Measurements from ENCODE around the gene GCLC.
"Not testable (repeated sequence)": the region's sequence is repeated elsewhere in the genome, so short reads cannot be mapped to it uniquely, and the experiment has no call there.

The GCLC gene

DNA sequence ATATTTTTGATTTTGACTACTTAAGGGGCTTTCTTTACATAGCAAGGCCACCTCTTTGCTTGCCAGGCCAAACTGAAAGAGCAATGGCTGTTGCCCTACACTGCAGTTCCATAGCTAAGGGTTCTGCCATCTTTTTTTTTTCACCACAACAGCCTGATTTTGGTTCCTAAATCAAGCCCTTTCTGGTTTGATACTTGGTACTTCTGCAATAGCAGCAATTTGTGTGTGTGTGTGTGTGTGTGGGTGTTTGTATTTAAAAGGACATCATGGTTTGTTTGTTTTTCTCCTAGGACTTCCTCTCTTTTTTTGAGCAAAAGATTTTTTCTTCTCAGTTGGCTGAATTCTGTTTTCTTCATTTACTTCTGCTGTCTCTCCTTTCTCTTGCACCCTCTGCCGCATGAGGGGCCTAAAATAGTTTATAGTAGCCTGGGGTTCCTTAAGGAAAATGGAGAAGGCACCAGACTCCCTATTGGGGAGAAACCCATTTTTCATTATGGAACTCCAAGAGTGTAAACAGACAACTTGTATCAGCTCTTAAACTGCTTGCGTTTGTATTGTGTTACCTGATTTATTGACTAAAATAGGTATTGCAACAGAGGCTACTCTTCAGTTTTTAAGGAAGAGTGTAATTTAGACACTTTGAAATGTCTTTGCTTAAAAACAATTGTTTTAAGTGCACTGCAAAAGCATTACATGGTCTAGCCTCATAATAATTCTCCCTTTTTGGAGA lies 12.2 kb upstream of the GCLC start:
- DNase-seq: no peak

DNA sequence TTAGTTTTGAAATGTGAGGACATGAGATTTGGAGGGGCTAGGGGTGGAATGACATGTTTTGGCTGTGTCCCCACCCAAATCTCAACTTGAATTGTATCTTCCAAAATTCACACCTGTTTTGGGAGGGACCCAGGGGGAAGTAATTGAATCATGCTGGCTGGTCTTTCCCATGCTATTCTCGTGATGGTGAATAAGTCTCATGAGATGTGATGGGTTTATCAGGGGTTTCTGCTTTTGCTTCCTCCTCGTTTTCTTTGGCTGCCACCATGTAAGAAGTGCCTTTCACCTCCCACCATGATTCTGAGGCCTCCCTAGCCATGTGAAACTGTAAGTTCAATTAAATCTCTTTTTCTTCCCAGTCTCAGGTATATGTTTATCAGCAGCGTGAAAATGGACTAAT lies 8.7 kb upstream of the GCLC start:
- DNase-seq: not testable (repeated sequence)

DNA sequence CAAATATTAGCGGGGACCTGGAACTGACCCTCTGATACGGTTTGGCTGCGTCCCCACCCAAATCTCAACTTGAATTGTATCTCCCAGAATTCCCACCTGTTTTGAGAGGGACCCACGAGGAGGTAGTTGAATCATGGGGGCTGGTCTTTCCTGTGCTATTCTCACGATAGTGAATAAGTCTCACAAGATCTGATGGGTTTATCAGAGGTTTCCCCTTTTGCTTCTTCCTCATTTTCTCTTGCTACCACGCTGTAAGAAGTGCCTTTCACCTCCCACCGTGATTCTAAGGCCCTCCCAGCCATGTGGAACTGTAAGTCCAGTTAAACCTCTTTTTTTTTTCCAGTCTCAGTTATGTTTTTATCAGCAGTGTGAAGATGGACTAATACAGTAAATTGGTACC lies 6.8 kb upstream of the GCLC start:
- not testable (repeated sequence) for DNase-seq

DNA sequence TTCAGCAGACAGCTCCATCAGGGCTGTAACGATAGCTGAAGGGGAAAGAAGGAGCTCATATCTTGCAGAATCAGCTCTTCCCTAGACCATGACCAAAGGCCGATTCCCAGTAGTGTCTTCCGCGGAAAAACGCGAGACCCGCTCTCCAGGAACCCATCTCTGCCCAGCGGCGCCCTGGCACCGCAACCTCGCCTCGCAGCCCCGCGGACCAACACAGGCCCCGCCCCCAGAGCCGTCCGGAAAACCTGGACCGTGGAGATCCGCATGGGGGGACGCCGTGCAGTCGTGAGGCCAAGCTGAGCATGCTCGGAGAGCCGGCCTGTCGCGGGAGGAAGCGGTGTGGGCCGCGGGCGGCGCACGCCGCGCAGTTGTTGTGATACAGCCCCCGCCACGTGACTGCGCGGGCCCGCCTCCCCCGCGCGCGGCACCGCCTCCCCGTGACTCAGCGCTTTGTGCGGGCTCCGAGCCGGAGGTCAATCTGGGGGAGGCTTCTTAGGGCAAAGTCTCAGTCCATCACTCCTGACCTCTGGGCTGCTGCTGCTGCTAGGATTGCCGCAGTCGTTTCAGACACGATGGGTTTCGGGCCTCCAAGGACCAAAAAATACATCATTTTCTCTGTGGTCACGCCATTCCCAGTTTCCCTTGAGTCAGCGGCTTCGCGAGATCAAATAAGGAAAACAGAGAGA lies 3.1 kb upstream of the GCLC start:
- peak; percentile 41 to 86 for DNase-seq

DNA sequence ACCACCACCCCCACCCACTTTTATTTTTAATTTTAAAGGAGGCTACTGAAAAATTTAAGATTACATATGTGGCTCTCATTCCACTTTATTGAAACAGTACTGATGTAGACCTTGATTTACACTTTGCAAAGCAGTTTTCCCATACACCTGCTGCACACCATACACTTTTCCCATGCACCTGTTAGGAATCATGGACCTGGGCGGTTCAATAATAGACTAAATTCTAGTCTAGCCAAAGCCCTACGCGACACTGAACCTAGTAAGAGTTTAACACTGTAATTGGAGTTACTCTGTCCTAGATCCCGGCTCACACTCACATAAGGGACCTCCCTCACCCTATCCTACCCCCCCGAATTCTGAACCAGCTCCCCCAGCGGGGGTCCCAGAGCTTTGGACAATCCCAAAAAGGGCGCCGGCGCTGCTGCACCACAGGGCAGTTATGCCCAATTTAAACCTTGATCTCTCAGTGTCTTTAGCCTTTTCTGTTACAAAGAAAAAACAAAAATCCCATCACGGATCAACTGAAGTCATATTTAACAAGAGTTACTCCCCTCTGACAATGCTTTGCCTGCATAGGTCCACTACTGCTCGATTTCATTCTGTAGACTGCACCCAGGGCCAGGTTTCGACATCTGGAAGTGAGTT lies 2.4 kb upstream of the GCLC start:
- DNase-seq: no peak

DNA sequence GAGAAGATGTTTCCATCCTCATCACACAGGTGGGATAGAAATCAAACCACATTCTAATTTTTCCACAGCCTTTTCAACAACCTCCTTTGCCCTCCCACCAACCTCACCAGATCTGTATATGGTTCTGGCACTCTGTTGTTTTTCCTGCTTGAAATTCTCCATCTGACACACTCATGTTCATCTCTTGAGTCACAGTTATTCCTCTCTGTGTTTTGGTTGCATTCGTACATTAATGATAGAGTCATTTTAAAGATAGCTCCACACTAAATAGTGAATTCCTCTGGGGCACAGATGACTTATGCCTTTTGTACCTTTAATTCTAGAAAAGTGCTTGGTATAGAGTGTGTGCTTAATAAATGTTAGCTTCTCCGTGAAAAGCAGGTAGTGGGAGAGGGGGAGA lies 1.4 kb upstream of the GCLC start:
- no peak for DNase-seq

DNA sequence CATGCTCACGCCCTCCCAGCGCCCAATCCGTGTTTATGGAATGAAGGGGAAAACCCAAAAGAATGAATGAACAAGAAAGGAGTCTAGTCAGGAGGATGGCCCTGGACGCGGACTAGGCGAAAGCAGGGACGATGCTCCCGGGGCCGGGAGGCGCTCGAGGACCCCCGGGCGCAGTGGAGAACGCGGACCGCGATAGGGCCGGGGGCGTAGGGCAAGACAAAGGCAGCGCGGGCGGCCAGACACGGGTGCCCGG lies 758 bp downstream of the GCLC start:
- no peak for DNase-seq

DNA sequence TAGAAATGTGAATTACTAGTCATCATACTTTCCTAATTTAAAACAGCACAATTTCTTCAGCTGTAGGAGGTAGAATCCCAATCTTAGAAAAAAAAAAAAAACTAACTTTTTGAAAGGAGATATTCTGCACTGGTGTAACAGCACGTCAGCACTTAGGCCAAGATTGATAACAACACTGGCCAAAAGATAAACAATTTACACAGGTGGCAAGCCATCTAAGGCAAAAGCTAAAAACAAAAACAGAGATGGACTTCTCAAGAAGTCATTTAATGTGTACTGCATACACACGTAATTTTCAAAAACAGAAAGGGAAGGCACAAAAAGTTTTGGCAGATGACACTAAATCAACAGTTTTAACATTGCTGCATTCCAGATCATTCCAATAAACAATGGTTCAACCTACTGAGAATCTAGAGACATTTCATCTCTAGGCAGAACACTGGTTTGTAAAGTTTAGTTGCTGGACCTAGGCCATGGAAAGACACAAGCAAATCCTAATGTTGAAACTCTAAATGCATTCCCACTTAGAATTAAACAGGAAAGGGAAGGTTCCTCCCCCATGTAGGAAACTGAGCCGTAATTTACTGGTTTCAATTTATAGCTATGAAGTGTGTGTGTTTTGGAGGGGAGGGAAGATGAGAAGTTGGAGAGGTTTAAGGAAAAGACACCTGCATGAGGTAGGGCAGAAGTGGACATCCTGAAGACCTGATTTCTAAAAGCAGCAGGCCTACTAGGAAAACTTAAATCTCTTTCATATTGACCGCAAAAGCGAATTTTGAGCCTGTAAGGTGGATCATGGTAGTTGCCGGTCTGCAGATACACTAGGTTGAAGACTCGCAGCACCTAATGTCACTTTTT lies 1.3 kb downstream of the GCLC start:
- DNase-seq: no peak

DNA sequence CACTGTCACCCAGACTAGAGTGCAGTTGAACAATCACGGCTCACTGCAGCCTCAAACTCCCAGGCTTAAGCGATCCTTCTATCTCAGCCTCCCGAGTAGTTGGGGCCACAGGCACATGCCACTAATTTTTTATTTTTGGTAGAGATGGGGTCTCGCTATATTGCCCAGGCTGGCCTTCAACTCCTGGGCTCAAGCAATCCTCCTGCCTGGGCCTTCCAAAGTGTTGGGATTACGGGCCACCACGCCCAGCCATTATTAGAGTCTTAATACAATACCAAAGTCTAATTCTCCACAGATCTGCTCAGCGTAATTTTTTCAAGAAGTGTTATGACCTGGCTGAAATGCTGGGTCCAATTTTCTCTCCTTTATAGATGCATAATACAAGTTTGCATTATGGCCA lies 3.0 kb downstream of the GCLC start:
- DNase-seq: no peak

DNA sequence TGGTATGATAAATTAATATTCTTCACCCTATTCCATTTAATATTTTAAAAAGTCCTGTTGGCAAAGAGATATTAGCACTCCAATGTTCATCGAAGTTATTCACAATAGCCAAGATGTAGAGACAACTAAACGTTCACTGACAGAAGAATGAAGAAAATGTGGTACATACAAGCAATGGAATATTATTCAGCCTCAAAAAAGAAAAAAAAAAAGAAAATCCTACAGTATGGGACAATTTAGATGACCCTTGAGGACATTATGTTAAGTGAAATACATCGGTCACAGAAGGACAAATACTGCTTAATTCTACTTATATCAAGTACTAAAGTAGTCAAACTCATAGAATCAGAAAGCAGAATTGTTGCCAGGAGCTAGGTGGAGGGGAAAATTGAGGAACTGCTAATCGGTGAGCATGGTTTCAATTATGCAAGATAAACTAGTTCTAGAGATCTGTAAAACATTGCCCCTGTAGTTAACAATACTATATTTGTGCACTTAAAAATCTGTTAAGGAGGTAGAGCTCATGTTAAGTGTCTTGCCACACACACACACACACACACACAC lies 4.7 kb downstream of the GCLC start:
- DNase-seq: no peak

DNA sequence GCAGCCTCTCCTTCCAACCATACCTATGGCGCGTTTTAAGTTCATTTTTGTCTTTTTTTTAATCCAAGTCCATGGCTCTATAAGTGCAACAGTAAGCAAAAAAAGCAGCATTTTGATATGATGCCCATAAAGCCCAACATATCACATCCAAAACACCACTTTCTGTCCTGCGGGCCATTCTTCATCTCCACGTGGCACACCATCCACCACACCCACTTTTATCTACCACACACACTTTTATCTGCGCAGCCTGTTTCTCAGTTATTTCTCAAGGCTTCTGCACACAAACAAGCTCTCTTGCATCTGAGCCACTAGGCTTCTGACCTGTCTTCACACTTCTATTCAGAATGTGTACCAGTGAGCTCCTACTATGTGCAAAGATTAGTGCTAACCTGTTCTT lies 5.3 kb downstream of the GCLC start:
- no peak for DNase-seq

DNA sequence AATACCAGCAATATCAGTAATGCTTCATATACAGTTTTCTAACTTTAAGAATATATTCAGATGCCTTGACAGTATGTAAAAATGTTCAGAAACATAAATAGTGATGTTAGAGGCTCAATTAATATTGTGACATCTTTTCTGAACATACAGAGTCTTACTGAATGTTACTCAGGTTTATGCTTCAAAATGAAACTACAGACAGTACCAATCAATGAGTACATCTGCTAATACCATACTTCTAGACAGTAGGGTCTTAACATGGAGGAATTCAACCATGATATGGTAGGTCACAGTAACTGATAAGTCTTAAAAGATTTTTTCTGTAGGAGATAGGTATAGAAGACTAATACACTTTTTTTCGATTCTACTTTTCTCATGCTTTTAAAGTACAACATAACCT lies 8.3 kb downstream of the GCLC start:
- no peak for DNase-seq

DNA sequence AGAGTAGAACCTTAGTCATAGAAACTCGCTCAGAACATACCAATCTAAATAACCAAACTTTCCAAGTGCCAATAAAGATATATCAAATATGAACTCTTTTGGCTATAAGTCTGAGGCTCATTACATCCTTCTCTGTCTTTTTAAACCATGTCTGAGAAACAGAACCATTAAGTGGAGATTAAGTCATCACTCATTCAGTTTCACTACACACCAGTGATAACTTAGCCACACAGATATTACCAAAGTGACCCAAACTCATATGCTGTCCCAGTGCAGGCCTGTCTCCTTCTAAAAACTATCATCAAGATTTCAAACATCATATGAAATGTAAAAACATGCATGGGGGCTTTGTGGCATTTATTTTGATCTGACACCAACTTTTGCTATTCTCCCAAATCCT lies 12.0 kb downstream of the GCLC start:
- no peak for DNase-seq

DNA sequence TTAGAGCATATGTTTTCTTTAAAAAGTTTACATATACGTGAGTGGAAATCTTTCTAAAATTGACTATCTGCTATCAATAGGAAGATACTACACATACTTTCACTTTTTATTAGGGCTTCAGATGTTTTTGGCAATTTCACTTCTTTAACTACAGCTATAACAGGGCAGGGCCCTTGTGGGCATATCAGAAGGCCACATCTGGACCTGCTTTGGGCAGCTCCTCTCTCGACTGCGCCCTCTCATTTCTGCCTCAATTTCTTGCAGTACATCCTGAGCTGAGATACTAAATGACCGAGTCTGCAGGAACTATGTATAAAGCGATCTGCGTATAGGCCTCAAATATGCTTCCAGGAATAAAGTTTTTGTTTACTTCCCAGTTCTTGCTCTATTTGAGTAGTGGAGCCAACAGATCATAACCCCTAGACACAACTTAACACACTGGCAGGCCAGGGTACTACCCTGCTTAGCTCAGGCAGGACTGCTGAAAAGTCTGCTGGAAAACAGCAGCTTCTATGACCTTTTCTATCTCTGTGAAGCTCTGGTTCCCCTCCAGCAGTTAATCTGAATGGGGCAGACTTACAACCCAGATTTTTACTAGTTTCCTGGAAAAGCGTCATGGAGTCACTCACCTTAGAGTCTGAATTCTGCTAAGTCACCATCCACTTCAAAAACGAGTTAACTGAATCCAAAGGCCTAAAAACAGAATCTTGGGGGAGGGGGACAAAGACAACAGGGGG lies 12.7 kb downstream of the GCLC start:
- no peak for DNase-seq

DNA sequence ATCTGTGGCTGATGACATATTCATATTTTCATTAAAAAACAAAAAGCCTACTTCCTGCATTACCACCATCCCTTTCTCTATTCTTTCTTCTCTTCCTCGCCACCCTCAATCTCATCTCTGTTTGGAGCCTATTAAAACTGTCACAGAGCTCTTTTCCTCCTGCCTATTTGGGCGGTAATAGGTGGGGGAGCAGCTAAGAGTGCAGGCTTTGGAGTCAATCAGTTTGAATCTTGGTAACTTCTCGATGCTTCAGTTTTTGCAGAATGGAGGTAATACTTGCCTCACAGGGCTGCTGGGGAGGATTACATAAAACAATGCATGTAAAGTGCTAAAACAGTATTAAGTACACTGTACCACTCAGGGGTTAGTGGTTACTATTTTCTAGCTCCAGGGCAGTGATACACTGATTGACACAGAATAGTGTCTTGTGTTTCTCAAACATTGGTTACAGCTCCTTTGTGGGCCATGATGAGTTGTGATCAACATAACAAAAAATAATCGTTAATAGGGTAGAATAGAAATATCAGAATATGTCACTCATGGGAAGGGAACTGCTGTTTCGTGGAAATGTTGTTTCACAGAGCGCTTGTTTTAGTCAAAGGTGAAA lies 14.0 kb downstream of the GCLC start:
- no peak for DNase-seq

DNA sequence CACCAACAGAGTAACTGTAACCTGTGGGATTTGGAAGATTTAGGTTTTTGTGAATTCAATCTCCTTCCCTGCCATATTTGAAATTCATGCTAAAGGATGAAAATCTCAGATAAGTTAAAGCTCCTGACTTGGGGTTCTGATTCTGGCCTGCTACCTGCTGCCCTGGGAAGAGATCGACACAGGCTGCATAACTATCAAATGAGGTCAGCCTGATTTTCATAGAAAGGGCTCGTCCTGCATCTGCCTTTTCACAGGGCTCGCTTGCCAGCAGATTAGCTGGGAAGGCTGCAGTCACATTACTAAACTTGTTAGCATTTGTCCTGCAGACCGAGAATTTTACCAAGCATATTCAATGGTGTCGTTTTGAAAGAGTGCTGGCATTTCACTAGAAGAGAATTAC lies 14.6 kb downstream of the GCLC start:
- DNase-seq: no peak

DNA sequence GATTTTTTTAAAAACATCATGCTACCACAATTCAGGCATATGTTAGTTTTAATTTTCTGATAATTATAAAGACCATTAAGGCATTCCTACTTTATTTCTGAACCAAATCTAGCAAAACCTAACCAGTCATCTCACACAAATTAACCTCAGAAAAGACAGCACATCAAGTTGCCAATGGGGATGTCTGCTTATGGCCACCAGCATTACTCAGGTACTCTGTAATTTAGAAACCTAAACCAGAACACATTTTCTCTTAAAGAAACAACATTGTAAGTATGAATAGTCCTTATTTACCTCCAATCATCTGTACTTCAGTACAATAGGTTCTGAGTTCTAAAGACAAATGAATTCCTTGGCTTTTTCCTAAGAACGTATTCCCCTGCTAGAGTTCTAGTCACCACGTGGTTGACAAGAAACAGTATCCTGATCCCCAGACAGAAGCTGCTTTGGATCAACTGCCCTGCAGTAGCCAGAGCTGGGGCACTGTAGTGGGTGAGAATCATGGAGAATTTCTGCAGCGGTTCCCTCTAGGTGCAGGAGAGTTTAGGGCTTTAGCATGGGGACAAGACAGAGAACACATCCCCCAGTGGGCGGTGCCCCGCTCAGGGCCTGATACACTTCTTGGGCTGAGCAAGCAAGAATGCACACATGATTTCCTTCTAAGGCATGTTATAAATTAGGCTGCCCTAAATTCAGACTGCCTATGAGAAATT lies 15.4 kb downstream of the GCLC start:
- no peak for DNase-seq

DNA sequence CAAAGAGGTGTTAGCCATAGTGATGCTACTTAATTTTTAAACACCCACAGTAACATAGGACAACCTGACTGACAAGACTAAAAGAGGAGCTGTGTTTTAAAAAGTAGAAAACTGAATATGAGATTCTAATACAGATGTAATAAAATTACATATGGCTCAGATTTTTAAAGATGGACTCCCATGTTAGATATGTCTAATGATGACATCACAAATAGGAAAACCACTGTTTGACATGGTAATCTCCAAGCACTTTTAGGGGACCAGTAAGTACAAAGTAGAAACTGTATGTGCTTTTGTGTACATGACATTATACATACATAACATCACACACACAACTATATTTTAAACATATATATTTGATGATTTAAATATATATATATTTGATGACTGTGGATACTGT lies 16.8 kb downstream of the GCLC start:
- no peak for DNase-seq

DNA sequence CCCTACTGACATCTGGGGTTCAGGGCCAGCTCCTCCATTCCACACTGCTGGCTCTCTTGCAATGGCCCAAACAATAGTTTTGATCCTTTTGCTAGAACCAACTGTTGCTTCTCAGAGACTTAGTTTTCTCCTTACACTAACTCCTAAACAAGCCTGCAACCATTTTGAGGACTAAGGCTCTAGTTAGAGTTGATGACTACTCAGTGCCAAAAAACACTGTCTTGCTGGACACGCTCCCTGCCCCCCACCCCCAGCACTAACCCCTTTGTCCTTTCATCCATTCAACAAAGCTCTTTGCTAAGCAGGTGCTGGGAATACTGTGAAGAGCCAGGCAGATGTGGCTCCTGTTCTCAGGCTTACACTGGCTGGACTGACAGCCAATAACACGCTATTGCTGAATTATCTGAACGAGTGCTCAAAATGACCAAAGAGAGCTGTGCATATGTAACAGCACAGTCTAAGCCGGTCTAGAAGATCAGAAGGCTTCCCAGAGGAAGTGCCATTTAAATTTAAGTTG lies 17.6 kb downstream of the GCLC start:
- no peak for DNase-seq

DNA sequence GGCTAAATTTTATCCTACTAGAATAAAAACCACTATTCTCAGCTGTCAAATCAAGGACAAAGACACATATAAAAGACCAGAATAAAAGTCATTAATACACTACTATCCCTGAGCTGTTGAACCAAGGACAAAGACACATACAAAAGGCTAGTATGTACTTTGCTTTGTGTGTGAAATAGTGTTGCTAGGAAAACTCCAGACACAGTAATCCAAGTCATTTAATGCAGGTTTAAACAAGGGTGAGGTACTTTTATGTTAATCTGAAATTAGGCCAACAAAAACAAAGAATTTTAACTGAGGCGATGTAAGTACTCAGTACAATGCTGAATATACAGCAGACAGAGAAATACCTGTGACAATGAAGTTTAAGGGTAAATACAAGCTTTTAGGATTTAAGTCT lies 18.9 kb downstream of the GCLC start:
- no peak for DNase-seq

DNA sequence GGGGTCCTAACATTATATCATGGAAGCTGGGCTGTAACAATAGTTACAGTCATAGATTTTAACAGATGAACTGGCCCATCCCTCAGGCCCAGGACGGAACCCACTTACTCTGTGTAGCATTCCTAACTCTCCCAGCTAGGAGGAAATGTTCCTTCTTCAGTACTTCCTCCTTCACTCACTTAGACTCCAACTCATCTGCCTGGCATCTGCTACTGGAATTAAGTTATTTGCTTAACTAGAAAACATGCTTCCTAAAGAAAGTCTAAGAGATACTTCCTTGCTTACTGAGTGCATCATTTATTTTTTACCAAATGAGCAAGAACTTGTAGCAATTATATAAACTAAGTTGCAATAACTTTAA lies 20.5 kb downstream of the GCLC start:
- DNase-seq: no peak

All from cerebellar nuclear complex (tissue), 1 donor.